Inflammatory macrophage treated with lipopolysaccharide for 4 hours (primary cell): ENCODE results near the gene ZBTB7B.

Source experiments
- DNase-seq: peaks from one replicate; pipeline ENCODE4 v3.0.0-alpha.2; 2020

Gene ZBTB7B

DNA sequence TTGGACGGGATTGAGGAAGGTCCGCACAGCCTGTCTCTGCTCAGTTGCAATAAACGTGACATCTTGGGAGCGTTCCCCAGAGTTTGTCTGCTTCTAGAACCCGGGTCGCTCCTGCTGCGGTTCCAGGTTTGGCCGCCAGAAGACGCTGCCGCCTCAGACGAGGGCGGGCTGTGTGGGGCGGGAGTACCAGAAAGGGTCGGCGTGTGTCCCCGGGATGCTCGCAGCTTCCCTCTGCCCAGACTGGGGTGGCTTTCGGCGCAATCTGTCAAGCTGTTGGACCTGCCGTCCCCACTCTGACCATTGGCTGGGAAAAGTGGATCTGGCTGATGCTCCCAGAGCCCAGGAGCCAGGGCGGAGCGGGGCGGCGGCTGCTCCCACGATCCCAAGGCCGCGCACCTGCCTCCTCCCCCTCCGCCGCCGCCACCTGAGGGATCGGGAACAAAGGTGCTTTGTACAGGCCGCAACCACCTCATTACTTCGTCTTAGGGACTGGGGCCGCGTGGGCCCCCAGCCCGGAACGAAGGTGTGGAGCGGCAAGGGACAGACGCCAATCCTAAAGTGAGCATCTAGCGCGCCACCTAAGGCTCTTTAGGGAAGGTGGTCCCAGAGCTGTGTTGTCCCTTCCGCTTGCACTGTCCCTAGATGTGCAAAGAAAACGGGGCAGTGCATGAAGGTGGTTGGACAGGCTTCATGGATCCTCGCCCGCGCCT is 60.3 kb downstream of the ZBTB7B start:
- DNase-seq = no peak

DNA sequence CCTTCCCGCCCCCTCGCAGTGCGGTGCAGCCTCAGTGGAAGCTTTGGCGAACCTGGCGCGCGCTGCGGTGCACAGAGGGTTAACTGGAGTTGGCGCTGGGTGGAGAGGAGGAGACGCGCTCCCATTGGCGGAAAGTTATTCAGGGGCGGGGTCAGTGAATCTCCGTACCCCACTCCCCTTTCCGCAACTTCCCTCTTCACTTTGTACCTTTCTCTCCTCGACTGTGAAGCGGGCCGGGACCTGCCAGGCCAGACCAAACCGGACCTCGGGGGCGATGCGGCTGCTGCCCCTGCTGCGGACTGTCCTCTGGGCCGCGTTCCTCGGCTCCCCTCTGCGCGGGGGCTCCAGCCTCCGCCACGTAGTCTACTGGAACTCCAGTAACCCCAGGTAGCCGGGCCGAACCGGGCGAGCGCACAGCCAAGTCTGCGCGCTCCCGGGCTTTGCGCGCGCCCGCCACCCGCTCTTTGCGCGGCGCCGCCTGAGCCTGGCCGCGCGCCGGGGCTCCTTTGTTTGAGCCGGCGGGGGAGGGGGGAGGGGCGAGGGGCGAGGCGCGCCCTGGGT is 61.0 kb downstream of the ZBTB7B start, which contains the start of gene EFNA4:
TSS of gene EFNA4 (plus strand) at position 191 of the 561 bp plus-strand sequence. CDS start at position 275, 84 bp downstream.
- DNase-seq = peak; percentile 78

DNA sequence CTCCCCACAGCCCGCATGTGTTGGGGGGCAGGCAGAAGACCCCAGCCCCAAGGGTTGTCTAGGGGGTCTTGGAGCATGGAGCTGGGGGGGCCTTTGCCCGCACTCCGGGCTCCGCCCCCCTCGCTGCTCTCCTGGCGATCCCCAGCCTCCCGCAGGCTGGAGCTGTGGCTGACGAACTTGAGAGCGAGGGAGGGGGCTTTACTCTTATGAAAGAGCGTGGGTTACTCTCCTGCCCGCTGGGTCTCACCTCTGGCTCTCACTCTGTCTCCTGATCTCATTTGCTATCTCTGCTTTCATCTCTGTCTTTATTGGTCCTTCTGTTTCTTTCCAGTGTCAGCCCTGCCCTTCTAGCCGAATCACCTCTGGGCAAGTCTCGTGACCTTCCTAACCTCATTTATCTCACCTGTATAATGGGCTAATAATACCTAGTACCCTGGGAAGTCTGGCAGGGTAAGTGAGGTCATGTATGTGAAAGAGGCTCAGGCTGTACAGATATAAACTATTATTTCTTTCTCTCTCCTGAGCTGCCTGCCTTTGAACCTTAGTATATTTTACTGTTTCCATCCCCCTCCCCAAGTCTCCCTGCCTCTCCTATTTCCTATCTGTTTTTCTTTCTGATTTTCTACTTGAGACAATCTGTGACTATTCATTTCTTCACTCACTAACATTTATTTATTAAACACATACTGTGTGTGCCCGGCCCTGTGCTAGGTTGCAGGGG is 61.7 kb downstream of the ZBTB7B start:
- no peak for DNase-seq

DNA sequence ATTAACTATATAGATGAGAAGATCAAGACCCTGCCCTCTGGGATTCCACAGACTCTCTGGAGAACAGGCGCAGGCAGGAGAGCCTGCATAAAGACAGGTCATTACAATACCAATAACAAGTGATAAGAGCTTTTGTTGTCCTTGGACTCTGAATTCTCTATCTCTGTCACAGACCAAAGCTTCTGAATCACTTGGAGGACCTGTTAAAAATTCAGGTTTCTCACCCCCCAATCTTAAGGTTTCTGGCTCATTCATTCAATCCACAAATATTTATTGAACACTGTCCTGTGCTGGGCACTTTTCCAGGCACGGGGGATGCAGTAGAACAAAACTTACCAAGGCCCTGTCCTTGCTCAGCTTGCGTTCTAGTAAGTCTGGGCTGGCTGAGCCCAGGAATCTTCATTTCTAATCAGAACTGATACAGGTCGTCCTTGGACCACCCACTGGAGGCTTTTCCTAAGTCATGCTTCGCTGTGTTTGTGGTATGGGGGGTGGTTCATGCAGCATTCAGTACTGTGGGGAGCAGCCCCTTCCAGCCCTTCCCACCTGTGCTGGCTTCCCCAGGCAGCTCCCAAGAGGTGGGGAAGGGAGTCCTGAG is 62.3 kb downstream of the ZBTB7B start:
- no peak for DNase-seq

DNA sequence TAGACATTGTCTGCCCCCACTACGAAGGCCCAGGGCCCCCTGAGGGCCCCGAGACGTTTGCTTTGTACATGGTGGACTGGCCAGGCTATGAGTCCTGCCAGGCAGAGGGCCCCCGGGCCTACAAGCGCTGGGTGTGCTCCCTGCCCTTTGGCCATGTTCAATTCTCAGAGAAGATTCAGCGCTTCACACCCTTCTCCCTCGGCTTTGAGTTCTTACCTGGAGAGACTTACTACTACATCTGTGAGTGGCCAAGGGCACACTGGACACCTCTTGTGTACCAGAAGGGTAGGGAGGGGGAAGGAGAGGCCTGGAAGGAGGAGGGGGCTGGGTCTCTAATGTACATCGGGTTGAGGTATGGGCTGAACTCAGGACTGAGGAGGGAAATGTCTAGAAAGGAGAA is 64.2 kb downstream of the ZBTB7B start:
- no peak for DNase-seq
